AG09319 (cell line): Measurements from ENCODE around the gene IVD.

Experiments
- DNase-seq: peaks from one replicate; pipeline ENCODE4 v3.0.0-alpha.2; 2010; ENCODE audit warnings: low read depth; ENCODE audit errors: extremely low read depth
- CTCF ChIP-seq: IDR thresholded peaks from 2 replicates; pipeline ENCODE4 v1.5.1; 2011; ENCODE audit warnings: low read depth, mild to moderate bottlenecking, inconsistent platforms, low read length, moderate library complexity

The IVD gene

DNA sequence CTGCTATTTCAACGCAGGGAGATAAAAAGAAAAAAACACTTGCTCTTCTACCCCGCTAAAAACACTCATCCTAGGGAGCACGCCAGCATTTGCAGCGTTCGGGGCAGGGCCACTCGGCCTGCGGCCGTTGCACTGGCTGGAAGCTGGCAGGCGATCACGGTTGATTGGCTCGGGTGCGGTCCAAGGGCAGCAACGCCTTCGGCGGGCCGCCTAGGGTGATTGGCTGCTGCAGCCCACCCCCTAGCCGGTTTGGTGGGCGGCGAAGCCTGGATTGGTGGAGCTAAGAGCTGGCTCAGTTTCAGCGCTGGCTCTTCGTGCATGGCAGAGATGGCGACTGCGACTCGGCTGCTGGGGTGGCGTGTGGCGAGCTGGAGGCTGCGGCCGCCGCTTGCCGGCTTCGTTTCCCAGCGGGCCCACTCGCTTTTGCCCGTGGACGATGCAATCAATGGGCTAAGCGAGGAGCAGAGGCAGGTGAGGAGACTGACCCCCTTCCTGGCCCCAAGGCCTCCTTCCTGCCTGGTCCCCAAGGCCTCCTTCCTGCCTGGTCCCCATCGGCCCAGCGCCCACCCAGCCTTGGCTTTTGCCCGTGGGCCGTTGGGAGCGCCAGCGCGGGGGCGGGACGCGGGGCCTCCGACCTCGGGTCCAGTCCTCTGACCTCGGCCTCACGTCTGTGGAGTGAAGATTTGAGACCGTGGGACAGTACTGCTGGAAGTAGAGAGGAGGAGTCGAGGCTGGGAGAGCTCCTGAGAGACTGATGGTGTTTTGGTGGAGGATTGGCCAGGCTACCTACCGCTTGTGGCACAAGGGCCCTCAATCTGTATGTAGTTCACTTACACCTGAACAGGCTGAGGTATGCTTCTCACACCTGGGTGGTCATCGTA lies at the start of gene IVD:
Gene IVD (plus strand): TSS at position 295 of the 881 bp plus-strand sequence. CDS start 33 bp downstream, at position 328.
- no peak for TF ChIP-seq CTCF
- DNase-seq = peak; percentile 88

GRCh38 chr15:40355976-40356585 lies 49.5 kb upstream of the IVD start:
- DNase-seq = no peak
- TF ChIP-seq CTCF = no peak

- no peak for TF ChIP-seq CTCF
- no peak for DNase-seq
Measured at GRCh38 chr15:40357246-40357645, 48.3 kb upstream of the IVD start.

DNA sequence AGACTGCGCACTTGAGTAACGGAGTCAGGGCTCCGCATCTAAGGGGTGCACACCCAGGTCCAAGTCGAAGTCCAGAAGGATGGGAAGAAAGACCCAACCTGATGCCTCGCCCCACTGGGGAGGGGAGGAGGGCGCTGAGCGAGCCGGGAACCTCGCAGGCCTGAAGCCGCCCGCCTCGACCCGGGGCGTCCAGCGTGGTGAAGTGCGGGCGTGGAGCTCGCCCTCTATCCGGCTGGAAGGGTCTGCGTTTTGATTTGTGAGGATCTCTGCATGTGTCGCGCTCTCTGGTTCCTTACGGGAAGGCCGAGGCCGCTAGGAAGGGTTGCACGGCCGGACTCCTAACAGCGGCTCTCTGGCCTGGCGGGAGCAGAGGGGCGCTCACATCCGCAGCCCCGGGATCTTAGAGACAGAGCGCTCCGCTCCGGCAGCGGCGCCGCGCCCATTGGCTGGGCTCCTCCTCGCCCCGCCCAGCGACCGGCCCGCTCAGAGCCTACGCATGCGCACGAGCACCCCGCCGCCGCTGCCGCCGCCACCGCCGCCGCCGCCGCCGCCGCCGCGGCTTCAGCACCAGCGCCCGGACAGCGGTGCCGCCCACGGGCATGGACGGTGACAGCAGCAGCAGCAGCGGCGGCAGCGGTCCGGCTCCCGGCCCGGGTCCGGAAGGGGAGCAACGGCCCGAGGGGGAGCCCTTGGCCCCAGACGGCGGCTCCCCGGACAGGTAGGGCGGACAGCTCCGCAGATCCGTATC lies 47.7 kb upstream of the IVD start, which contains the start of gene DISP2:
Gene DISP2 (plus strand): TSS at position 497 of the 748 bp plus-strand sequence. CDS start 103 bp downstream, at position 600.
- TF ChIP-seq CTCF = no peak
- DNase-seq = no peak

- DNase-seq = no peak
- TF ChIP-seq CTCF = no peak; the same call in none of the 2 replicates
Measured at GRCh38 chr15:40358471-40359353, 46.9 kb upstream of the IVD start.

GRCh38 chr15:40360015-40360414 lies 45.6 kb upstream of the IVD start:
- DNase-seq = no peak
- no peak for TF ChIP-seq CTCF
